ENCODE results near the gene DIPK1B.

DNA sequence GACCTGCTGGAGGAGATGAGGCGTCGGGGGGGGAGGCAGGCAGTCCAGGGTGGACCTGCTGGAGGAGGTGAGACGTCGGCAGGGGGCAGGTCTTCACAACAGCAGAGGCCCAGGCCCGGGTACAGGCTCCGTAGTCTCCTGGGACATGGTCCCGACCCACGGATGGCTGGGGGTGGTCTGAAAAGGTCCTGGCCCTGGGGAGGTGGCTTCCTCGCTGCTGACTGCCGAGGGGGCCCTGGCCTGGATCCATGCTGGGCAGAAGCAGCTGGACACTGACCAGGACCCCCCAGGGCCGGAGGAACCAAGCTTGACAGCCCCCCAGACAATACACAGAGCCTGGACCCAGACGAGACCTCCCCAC is 41.1 kb upstream of the DIPK1B start:
- TF ChIP-seq POLR2A (IDR thresholded peaks at IDR 0.05) (no peak), CTCF (IDR thresholded peaks at IDR 0.05) (no peak), POLR2AphosphoS5 (IDR thresholded peaks at IDR 0.05) (no peak), EP300 (IDR thresholded peaks at IDR 0.05) (no peak)
